Osteoblast (primary cell): ENCODE measurements around the gene PDK2. TPM values are rescaled to one million over a fixed set of nuclear protein-coding genes. Genes with fewer than 3 reads are reported as not detected.

ENCODE experiments used
- DNase-seq: peaks from one replicate; pipeline ENCODE4 v3.0.0; 2011; ENCODE audit warnings: low spot score, mixed read lengths; ENCODE audit not compliant: insufficient read length; ENCODE audit errors: missing footprints
- H2AFZ ChIP-seq: 2 replicates; pipeline ENCODE4 v1.6.0; 2011; ENCODE audit warnings: mild to moderate bottlenecking, low read length
- H3K27ac ChIP-seq: 2 replicates; pipeline ENCODE4 v1.5.1; 2011; ENCODE audit warnings: mild to moderate bottlenecking, low read depth, low read length, moderate library complexity
- H3K27me3 ChIP-seq: 2 replicates; pipeline ENCODE4 v1.6.0; 2012; ENCODE audit warnings: mild to moderate bottlenecking, control low read depth, inconsistent platforms, low read length, moderate library complexity; ENCODE audit not compliant: insufficient read depth
- H3K36me3 ChIP-seq: 2 replicates; pipeline ENCODE4 v1.5.1; 2011; ENCODE audit warnings: mild to moderate bottlenecking, low read length, control low read depth, moderate library complexity; ENCODE audit not compliant: insufficient read depth
- H3K4me1 ChIP-seq: 2 replicates; pipeline ENCODE4 v1.5.1; 2011; ENCODE audit warnings: mild to moderate bottlenecking, low read length, control low read depth, moderate library complexity; ENCODE audit not compliant: insufficient read depth
- H3K4me2 ChIP-seq: 2 replicates; pipeline ENCODE4 v1.6.0; 2011; ENCODE audit warnings: mild to moderate bottlenecking, low read length; ENCODE audit not compliant: insufficient read depth
- H3K4me3 ChIP-seq: fragments of 200-600 bp; sonication (generic); 3 replicates; pipeline ENCODE4 v1.5.1; 2012; ENCODE audit warnings: mild to moderate bottlenecking, low read length, inconsistent platforms; ENCODE audit not compliant: insufficient read depth
- H3K79me2 ChIP-seq: 2 replicates; pipeline ENCODE4 v1.6.0; 2012; ENCODE audit warnings: mild to moderate bottlenecking, low read length, control low read depth, inconsistent platforms; ENCODE audit not compliant: insufficient read depth
- H3K9me3 ChIP-seq: 2 replicates; pipeline ENCODE4 v1.5.1; 2011; ENCODE audit warnings: low read depth, low read length, control low read depth
- H4K20me1 ChIP-seq: 2 replicates; pipeline ENCODE4 v1.6.0; 2012; ENCODE audit warnings: mild to moderate bottlenecking, low read length, control low read depth; ENCODE audit not compliant: insufficient read depth
- CTCF ChIP-seq: IDR thresholded peaks from 2 replicates; pipeline ENCODE4 v1.5.1; 2011; ENCODE audit warnings: mild to moderate bottlenecking, low read depth, low read length, moderate library complexity; ENCODE audit errors: extremely low read depth
- total RNA-seq: library from RNA; depleted of rRNA; stranded (reverse); fragments of >200 nt; gene quantifications from 2 replicates; pipeline ENCODE4 v1.2.3, GENCODE V29; 2012

The PDK2 gene
- total RNA-seq, 1 donor = 43.4 TPM

DNA sequence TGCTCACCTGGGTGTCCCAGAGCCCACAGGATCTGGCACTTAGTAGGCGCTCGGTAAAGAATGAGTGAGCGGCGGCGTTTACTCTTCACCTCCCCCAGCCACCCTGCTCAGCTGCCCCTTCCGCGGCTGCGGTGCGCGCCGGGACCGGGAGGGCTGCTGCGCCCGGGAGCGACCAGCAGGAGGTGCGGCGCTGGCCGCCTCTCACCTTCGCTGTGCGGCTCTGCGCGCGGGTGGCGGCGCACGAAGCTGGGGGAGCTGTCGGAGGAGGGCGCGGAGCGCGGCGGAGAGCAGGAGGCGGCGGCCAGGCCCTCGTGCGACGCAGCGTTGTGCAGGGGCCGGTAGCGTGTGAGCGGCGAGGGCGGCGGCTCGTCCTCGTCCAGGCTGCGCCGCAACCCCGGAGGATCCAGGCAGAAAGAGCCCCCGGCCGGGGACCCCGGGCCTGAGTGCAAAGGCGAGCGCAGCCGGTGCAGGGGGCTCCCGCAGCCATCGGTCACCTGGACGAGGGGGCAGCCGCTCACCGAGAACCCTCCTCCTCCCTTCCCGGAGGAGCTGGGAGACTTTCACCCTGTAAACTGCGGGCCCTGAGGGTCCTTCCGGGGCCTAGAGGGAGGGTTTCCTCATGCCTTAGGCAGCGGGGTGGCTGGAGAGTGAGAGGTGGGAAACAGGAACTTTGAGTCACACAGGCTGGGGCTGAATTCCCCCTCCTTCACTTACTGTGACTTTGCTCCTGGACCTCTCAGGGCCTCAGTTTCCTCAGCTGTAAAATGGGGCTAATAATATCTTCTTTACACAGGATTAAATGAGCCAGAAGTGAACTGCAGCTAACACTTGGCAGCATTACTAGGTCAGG lies 22.3 kb downstream of the PDK2 start:
- Histone ChIP-seq H3K4me1 (peaks cover 5% of the 10 kb centered on the region), H3K36me3 (no peaks in the 10 kb centered on the region), H2AFZ (no peak overlapping the region), H3K4me2 (peak overlapping the region; percentile 51), H3K79me2 (no peaks in the 10 kb centered on the region), H3K27me3 (peaks cover 6% of the 10 kb centered on the region), H4K20me1 (no peaks in the 10 kb centered on the region), H3K9me3 (no peaks in the 10 kb centered on the region), H3K4me3 (peak overlapping the region; percentile 45), H3K27ac (no peak overlapping the region)
- TF ChIP-seq CTCF = peak; percentile 42
- peak; percentile 96 for DNase-seq

DNA sequence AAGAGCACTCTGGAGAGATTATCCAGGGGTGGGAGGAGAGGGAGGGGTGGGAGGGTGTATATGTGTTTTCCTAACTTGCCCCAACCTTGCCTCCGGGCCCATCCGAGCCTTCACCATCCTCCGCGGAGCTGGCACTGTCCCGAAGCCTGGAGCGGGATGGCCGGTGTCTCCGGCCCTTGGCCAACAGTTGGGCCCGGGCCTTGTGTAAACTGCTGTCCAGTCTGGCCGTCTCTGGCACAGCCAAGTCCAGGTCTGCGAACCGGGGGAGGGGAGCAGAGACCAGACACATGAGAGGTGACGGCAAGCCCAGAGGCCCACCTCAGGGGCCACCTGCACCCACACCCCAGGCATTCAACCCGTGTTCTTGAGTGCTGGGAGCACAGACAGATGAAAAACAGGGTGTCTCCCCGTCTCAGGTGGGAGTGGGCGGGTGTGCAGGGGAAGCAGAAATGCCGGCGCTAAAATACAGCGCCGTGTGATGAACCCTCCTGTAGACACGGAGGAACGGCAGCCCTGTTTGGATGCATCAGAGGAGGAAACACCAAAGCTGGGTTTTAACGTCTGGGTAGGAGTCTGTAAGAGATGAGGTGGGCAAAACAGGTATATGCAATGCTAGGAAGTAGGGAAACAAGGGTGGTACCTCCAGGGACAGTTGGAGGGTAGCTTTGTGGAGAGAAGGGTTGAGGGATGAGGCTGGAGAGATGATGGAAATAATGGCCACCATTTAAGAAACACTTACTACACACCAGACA lies 23.1 kb downstream of the PDK2 start:
- H3K36me3 ChIP-seq = no peaks in the 10 kb centered on the region
- no peaks in the 10 kb centered on the region for H3K79me2 ChIP-seq
- H3K4me2 ChIP-seq = no peak overlapping the region
- H3K27me3 ChIP-seq = peaks cover 6% of the 10 kb centered on the region
- no peaks in the 10 kb centered on the region for H3K9me3 ChIP-seq
- H2AFZ ChIP-seq = no peak overlapping the region
- no peak overlapping the region for H3K27ac ChIP-seq
- H3K4me1 ChIP-seq = peaks cover 5% of the 10 kb centered on the region
- TF ChIP-seq CTCF = no peak
- no peak overlapping the region for H3K4me3 ChIP-seq
- DNase-seq = peak; percentile 62
- no peaks in the 10 kb centered on the region for H4K20me1 ChIP-seq

GRCh38 chr17:50118828-50119218 lies 23.7 kb downstream of the PDK2 start:
- Histone ChIP-seq H3K36me3 (no peaks in the 10 kb centered on the region), H3K4me1 (peaks cover 5% of the 10 kb centered on the region), H3K79me2 (no peaks in the 10 kb centered on the region), H3K4me3 (no peak overlapping the region), H2AFZ (no peak overlapping the region), H3K27me3 (peaks cover 6% of the 10 kb centered on the region), H3K9me3 (no peaks in the 10 kb centered on the region), H4K20me1 (no peaks in the 10 kb centered on the region), H3K4me2 (no peak overlapping the region), H3K27ac (no peak overlapping the region)
- no peak for TF ChIP-seq CTCF
- DNase-seq = peak; percentile 68
